ENCODE data around the gene MACROD2. TPM values are rescaled to one million over a fixed set of nuclear protein-coding genes. Genes with fewer than 3 reads are reported as not detected.

The MACROD2 gene
- total RNA-seq, 2 donors from 2014 or later: 8.3 to 21.8 TPM

GRCh38 chr20:14634665-14635064 is 639.3 kb downstream of the MACROD2 start:
- ATAC-seq: no peak
- TF ChIP-seq CTCF (IDR thresholded peaks at IDR 0.05) (no peak), POLR2A (IDR thresholded peaks at IDR 0.05) (no peak)
- Histone ChIP-seq H3K27ac (no peak overlapping the region), H3K9me3 (no peaks in the 10 kb centered on the region), H3K4me3 (no peak overlapping the region), H3K27me3 (no peaks in the 10 kb centered on the region), H3K4me1 (no peaks in the 10 kb centered on the region), H3K36me3 (replicated peaks in 1 of 2; ENCODE audit: insufficient read depth in 1 of 2, low read depth in 2 of 2) (no peaks in the 10 kb centered on the region)
- intact Hi-C loops (cut with DNase I): no loop called here
- DNase-seq: no peak

- ATAC-seq (no peak), DNase-seq (no peak)
- no peak overlapping the region for H3K27ac ChIP-seq
- TF ChIP-seq CTCF (IDR thresholded peaks at IDR 0.05) (no peak), POLR2A (IDR thresholded peaks at IDR 0.05) (no peak)
- no peaks in the 10 kb centered on the region for H3K4me1 ChIP-seq
- intact Hi-C loops (cut with DNase I): no loop called here
- H3K36me3 ChIP-seq (replicated peaks in 1 of 2; ENCODE audit: insufficient read depth in 1 of 2, low read depth in 2 of 2): no peaks in the 10 kb centered on the region
- 78 to 80% methylated on average over 4 of the region's 4 CpGs for WGBS, 2 donors
- no peaks in the 10 kb centered on the region for H3K27me3 ChIP-seq
- no peak overlapping the region for H3K4me3 ChIP-seq
- no peaks in the 10 kb centered on the region for H3K9me3 ChIP-seq
Observed at GRCh38 chr20:14637441-14637840, 642.1 kb downstream of the MACROD2 start.

GRCh38 chr20:14643146-14643545 is 647.8 kb downstream of the MACROD2 start:
- no peaks in the 10 kb centered on the region for H3K9me3 ChIP-seq
- no peak overlapping the region for H3K27ac ChIP-seq
- H3K4me1 ChIP-seq: no peaks in the 10 kb centered on the region
- TF ChIP-seq CTCF (IDR thresholded peaks at IDR 0.05) (no peak), POLR2A (IDR thresholded peaks at IDR 0.05) (no peak)
- ATAC-seq (no peak), DNase-seq (no peak)
- H3K27me3 ChIP-seq: no peaks in the 10 kb centered on the region
- intact Hi-C loops (cut with DNase I): no loop called here
- H3K36me3 ChIP-seq (replicated peaks in 1 of 2; ENCODE audit: insufficient read depth in 1 of 2, low read depth in 2 of 2): no peaks in the 10 kb centered on the region
- H3K4me3 ChIP-seq: no peak overlapping the region

- Histone ChIP-seq H3K36me3 (replicated peaks in 1 of 2; ENCODE audit: insufficient read depth in 1 of 2, low read depth in 2 of 2) (no peaks in the 10 kb centered on the region), H3K27ac (no peak overlapping the region), H3K4me3 (no peak overlapping the region), H3K4me1 (no peaks in the 10 kb centered on the region), H3K27me3 (no peaks in the 10 kb centered on the region), H3K9me3 (no peaks in the 10 kb centered on the region)
- no peak for TF ChIP-seq POLR2A (IDR thresholded peaks at IDR 0.05)
- TF ChIP-seq CTCF (IDR thresholded peaks at IDR 0.05): no peak
- no peak for DNase-seq
- WGBS, 2 donors: 31 to 68% methylated on average over 1 of the region's 1 CpG
- intact Hi-C loops (cut with DNase I): no loop called here
- no peak for ATAC-seq
Observed at GRCh38 chr20:14643556-14643955, 648.2 kb downstream of the MACROD2 start.

- Histone ChIP-seq H3K36me3 (replicated peaks in 1 of 2; ENCODE audit: insufficient read depth in 1 of 2, low read depth in 2 of 2) (no peaks in the 10 kb centered on the region), H3K27ac (no peak overlapping the region), H3K4me1 (no peaks in the 10 kb centered on the region), H3K27me3 (no peaks in the 10 kb centered on the region), H3K4me3 (no peak overlapping the region), H3K9me3 (no peaks in the 10 kb centered on the region)
- no peak for DNase-seq
- TF ChIP-seq POLR2A (IDR thresholded peaks at IDR 0.05): no peak
- TF ChIP-seq CTCF (IDR thresholded peaks at IDR 0.05): no peak
- intact Hi-C loops (cut with DNase I): no loop called here
- ATAC-seq: no peak
- 84 to 91% methylated on average over 2 of the region's 2 CpGs for WGBS, 2 donors
Observed at GRCh38 chr20:14644306-14645097, 649.2 kb downstream of the MACROD2 start.

All from body of pancreas (tissue), 4 donors.